HT1080 (cell line): ENCODE measurements around the gene SLC24A4. TPM values are rescaled to one million over a fixed set of nuclear protein-coding genes. Genes with fewer than 3 reads are reported as not detected.

Source experiments
- DNase-seq: peaks from one replicate; pipeline ENCODE4 v3.0.0-alpha.2; 2015; ENCODE audit warnings: low read depth
- total RNA-seq: library from RNA; depleted of rRNA; stranded (reverse); fragments of >200 nt; shearing (Covaris generic); gene quantifications from 2 replicates; pipeline ENCODE4 v1.2.3, GENCODE V29; 2014

SLC24A4 gene
- total RNA-seq, 1 experiment from 2014 or later: not detected

GRCh38 chr14:92456215-92457015 is 133.4 kb downstream of the SLC24A4 start:
- DNase-seq: peak; percentile 57

- no peak for DNase-seq
These were observed 134.1 kb downstream of the SLC24A4 start for GRCh38 chr14:92457016-92457565.

- no peak for DNase-seq
These were observed 135.4 kb downstream of the SLC24A4 start for GRCh38 chr14:92458136-92459029.

- no peak for DNase-seq
These were observed 136.3 kb downstream of the SLC24A4 start for GRCh38 chr14:92459030-92459949.

- no peak for DNase-seq
These were observed 137.0 kb downstream of the SLC24A4 start for GRCh38 chr14:92459950-92460421.

GRCh38 chr14:92460541-92460915 is 137.6 kb downstream of the SLC24A4 start:
- no peak for DNase-seq

- peak; percentile 69 for DNase-seq
These were observed 138.1 kb downstream of the SLC24A4 start for GRCh38 chr14:92460916-92461579.

GRCh38 chr14:92461891-92462290 is 138.9 kb downstream of the SLC24A4 start:
- no peak for DNase-seq

GRCh38 chr14:92462568-92462967 is 139.6 kb downstream of the SLC24A4 start:
- DNase-seq: no peak

GRCh38 chr14:92463141-92463540 is 140.2 kb downstream of the SLC24A4 start:
- no peak for DNase-seq

- no peak for DNase-seq
These were observed 141.2 kb downstream of the SLC24A4 start for GRCh38 chr14:92464156-92464555.

- DNase-seq: no peak
These were observed 141.8 kb downstream of the SLC24A4 start for GRCh38 chr14:92464716-92465115.

GRCh38 chr14:92465353-92466055 is 142.5 kb downstream of the SLC24A4 start:
- no peak for DNase-seq

GRCh38 chr14:92466059-92466458 is 143.1 kb downstream of the SLC24A4 start:
- no peak for DNase-seq

- no peak for DNase-seq
These were observed 146.6 kb downstream of the SLC24A4 start for GRCh38 chr14:92469515-92469914.

GRCh38 chr14:92470215-92470614 is 147.2 kb downstream of the SLC24A4 start:
- peak; percentile 50 for DNase-seq

- DNase-seq: no peak
These were observed 147.8 kb downstream of the SLC24A4 start for GRCh38 chr14:92470811-92471210.

GRCh38 chr14:92471919-92472318 is 149.0 kb downstream of the SLC24A4 start:
- DNase-seq: peak; percentile 89

GRCh38 chr14:92472860-92473259 is 149.9 kb downstream of the SLC24A4 start:
- peak; percentile 45 for DNase-seq
